Uterus (tissue), 4 donors: ENCODE results near the gene CRTC3. TPM values are rescaled to one million over a fixed set of nuclear protein-coding genes. Genes with fewer than 3 reads are reported as not detected.

Source experiments
- DNase-seq, 2 donors: peaks; one replicate each; pipeline ENCODE4 v3.0.0-alpha.2; 2019 to 2020
- H3K27ac ChIP-seq, 2 donors: fragments of 200-600 bp; sonication (generic); 1 replicate in 1 of 2; 2 replicates in 1 of 2; pipeline ENCODE4 v1.5.1; 2016 to 2018
- H3K27me3 ChIP-seq, 2 donors: fragments of 200-600 bp; sonication (generic); one replicate each; pipeline ENCODE4 v1.5.1; 2018 to 2019; ENCODE audit warnings: control low read depth in 1 of 2
- H3K36me3 ChIP-seq, 2 donors: fragments of 200-600 bp; sonication (generic); one replicate each; pipeline ENCODE4 v1.5.1; 2019; ENCODE audit warnings: control low read depth in 1 of 2
- H3K4me1 ChIP-seq, 2 donors: fragments of 200-600 bp; sonication (generic); one replicate each; pipeline ENCODE4 v1.5.1; 2018 to 2019; ENCODE audit warnings: control low read depth in 1 of 2
- H3K4me3 ChIP-seq, 2 donors: fragments of 200-600 bp; sonication (generic); 1 replicate in 1 of 2; 2 replicates in 1 of 2; pipeline ENCODE4 v1.5.1; 2018 to 2019; ENCODE audit warnings: mild to moderate bottlenecking in 1 of 2
- H3K9me3 ChIP-seq, 2 donors: fragments of 200-600 bp; sonication (generic); one replicate each; pipeline ENCODE4 v1.5.1; 2019; ENCODE audit warnings: control low read depth in 1 of 2
- POLR2A ChIP-seq, 2 donors: fragments of 450-650 bp; IDR thresholded peaks; one replicate each; pipeline ENCODE4 v1.6.1; 2016; ENCODE audit warnings: antibody characterized with exemption in 2 of 2, mild to moderate bottlenecking in 1 of 2, moderate library complexity in 1 of 2
- intact Hi-C: fragments of 100-400 bp; cut with DNase I; formaldehyde crosslinking; loops from one replicate; pipeline ENCODE4 v1.15.1; 2023; ENCODE audit warnings: low total_unique reads
- total RNA-seq, 4 donors: library from RNA; depleted of rRNA in 3 of 4; stranded (reverse); fragments of >200 nt in 3 of 4; gene quantifications; one replicate each; pipeline versions ENCODE4 v1.1.0 to v1.2.4, GENCODE V29; 2014 to 2023
- TF ChIP-seq, protein P1 (sequence below), 4 experiments: fragments of 200-600 bp in 2 of 4; fragments of 450-650 bp in 2 of 4; sonication (generic) in 2 of 4; IDR thresholded peaks; one replicate each; pipeline ENCODE4 v1.5.1; 2016 to 2019; ENCODE audit warnings: antibody characterized with exemption in 4 of 4, mild to moderate bottlenecking in 2 of 4, moderate library complexity in 1 of 4
- donor health status: DM: yes; HTN: yes; CAD: no.

Gene CRTC3
- total RNA-seq, 4 donors from 2014 or later: 18.4 to 89.4 (median 40.9) TPM

DNA sequence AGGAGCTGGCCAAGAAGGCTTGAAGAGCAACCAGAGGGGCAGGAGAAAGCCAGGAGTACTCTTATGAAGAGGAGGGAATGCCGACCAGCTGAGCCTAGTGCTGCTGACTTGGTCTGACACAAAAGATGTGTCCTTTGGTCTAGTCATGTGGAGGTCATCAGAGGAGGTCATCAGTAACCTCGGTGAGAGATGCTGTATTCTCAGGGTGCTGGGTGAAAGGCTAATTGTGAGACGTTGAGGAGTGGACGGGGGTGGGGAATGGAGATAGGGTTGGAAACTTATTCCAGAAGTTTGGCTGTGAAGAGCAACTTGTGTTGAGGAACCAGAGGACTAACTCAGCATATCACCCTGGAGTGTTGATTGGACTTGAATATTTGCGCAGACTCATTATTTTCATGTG lies 5.5 kb downstream of the CRTC3 start:
- TF ChIP-seq, protein P1, sequence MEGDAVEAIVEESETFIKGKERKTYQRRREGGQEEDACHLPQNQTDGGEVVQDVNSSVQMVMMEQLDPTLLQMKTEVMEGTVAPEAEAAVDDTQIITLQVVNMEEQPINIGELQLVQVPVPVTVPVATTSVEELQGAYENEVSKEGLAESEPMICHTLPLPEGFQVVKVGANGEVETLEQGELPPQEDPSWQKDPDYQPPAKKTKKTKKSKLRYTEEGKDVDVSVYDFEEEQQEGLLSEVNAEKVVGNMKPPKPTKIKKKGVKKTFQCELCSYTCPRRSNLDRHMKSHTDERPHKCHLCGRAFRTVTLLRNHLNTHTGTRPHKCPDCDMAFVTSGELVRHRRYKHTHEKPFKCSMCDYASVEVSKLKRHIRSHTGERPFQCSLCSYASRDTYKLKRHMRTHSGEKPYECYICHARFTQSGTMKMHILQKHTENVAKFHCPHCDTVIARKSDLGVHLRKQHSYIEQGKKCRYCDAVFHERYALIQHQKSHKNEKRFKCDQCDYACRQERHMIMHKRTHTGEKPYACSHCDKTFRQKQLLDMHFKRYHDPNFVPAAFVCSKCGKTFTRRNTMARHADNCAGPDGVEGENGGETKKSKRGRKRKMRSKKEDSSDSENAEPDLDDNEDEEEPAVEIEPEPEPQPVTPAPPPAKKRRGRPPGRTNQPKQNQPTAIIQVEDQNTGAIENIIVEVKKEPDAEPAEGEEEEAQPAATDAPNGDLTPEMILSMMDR (IDR thresholded peaks at IDR 0.05): no peak
- TF ChIP-seq POLR2A (IDR thresholded peaks at IDR 0.05): no peak
- H3K27ac ChIP-seq: no peak overlapping the region
- H3K36me3 ChIP-seq: no peaks in the 10 kb centered on the region
- no peak for DNase-seq
- no peaks in the 10 kb centered on the region for H3K9me3 ChIP-seq
- peaks cover 0 to 5% of the 10 kb centered on the region in 2 donors for H3K4me1 ChIP-seq
- intact Hi-C loops: no loop called here
- no peaks in the 10 kb centered on the region for H3K27me3 ChIP-seq
- no peak overlapping the region for H3K4me3 ChIP-seq

DNA sequence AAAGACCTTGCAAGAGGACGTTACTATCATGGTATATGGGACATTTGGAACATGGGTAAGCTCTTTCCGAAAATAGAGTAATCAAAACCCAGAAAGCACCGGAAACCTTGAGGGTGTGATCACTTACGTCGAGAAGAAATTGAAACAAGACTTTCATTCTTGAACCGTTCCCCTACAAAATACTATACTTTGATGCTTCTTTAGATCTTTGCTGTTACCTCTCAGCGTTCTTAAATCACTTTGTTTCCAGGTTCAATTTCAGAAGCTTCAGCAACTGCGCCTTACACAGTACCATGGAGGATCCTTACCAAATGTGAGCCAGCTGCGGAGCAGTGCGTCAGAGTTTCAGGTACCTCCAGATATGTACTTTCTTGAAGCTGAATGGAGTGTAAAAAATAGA lies 10.1 kb downstream of the CRTC3 start:
- TF ChIP-seq, protein P1 (IDR thresholded peaks at IDR 0.05): no peak
- TF ChIP-seq POLR2A (IDR thresholded peaks at IDR 0.05): no peak
- Histone ChIP-seq H3K4me3 (no peak overlapping the region), H3K36me3 (no peaks in the 10 kb centered on the region), H3K9me3 (no peaks in the 10 kb centered on the region), H3K4me1 (no peaks in the 10 kb centered on the region), H3K27me3 (no peaks in the 10 kb centered on the region), H3K27ac (no peak overlapping the region)
- no peak for DNase-seq
- intact Hi-C loops: no loop called here

DNA sequence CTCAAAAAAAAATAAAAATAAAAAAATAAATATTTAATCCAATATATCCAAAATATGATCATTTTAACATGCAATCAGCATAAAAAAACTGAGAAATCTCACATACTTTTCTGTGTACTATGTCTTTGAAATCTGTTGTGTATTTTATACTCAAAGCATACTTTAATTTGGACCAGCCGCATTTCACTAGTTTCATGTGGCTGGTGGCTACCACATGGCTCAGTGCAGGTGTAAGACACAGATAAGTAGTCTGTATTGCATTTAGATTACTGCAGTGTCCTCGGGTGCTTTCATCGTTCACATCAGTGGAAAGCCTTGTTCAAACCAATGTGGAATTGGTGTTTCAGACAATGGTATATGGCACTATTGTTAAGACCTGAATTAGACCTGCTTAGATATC lies 11.0 kb downstream of the CRTC3 start:
- H3K27me3 ChIP-seq: no peaks in the 10 kb centered on the region
- H3K27ac ChIP-seq: no peak overlapping the region
- no peak for TF ChIP-seq POLR2A (IDR thresholded peaks at IDR 0.05)
- TF ChIP-seq, protein P1 (IDR thresholded peaks at IDR 0.05): no peak
- intact Hi-C loops: no loop called here
- no peaks in the 10 kb centered on the region for H3K36me3 ChIP-seq
- H3K4me3 ChIP-seq: no peak overlapping the region
- no peaks in the 10 kb centered on the region for H3K4me1 ChIP-seq
- H3K9me3 ChIP-seq: no peaks in the 10 kb centered on the region
- no peak for DNase-seq

DNA sequence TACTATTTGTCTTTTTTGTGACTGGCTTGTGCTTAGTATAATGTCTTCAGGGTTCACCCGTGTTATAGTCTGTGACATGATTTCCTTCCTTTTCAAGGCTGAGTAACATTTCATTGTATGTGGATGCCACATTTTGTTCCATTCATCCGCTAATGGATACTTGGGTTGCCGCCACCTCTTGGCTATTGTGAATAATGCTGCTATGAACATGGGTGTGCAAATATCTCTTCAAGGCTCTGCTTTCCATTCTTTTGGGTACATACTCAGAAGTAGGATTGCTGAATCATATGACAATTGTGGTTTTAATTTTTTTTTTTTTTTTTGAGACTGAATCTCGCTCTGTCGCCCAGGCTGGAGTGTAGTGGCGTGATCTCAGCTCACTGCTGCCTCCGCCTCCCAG lies 15.4 kb downstream of the CRTC3 start:
- no peak overlapping the region for H3K4me3 ChIP-seq
- TF ChIP-seq, protein P1 (IDR thresholded peaks at IDR 0.05): no peak
- no peak for TF ChIP-seq POLR2A (IDR thresholded peaks at IDR 0.05)
- H3K4me1 ChIP-seq: no peaks in the 10 kb centered on the region
- H3K27ac ChIP-seq: no peak overlapping the region
- H3K27me3 ChIP-seq: no peaks in the 10 kb centered on the region
- intact Hi-C loops: no loop called here
- H3K9me3 ChIP-seq: no peaks in the 10 kb centered on the region
- no peak for DNase-seq
- H3K36me3 ChIP-seq: no peaks in the 10 kb centered on the region

DNA sequence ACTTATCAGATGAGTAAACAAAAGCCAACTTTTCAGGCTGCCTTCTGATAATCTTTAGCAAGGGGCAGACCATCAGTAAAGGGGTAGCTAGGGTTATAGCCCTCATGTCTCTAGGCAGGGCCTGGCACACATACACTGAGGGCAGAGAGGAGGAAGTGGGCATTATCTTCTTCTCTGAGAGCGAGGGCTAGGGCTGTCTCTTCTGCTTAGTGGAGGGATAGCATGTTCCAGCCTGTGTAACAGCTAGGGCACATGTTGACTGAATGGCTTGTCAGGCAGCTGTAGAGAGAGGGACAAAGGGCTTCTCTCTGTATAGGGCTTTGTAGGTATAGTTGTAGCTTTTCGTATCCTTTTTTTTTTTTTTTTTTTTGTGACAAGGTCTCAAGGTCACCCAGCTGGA lies 17.8 kb downstream of the CRTC3 start:
- Histone ChIP-seq H3K4me3 (no peak overlapping the region), H3K36me3 (no peaks in the 10 kb centered on the region), H3K4me1 (peaks cover 0 to 2% of the 10 kb centered on the region in 2 donors), H3K27me3 (no peaks in the 10 kb centered on the region), H3K9me3 (no peaks in the 10 kb centered on the region), H3K27ac (no peak overlapping the region)
- DNase-seq: no peak
- no peak for TF ChIP-seq POLR2A (IDR thresholded peaks at IDR 0.05)
- TF ChIP-seq, protein P1 (IDR thresholded peaks at IDR 0.05): no peak
- intact Hi-C loops: no loop called here
